KMS-11 (cell line): ENCODE data around the gene FCHSD2.

ENCODE experiments used
- H2AFZ ChIP-seq: fragments of 200-600 bp; sonication (generic); 2 replicates; pipeline ENCODE4 v1.6.1; 2016; ENCODE audit warnings: antibody characterized with exemption, mixed run types, low read depth
- H3K27ac ChIP-seq: fragments of 200-600 bp; sonication (generic); 2 replicates; pipeline ENCODE4 v1.6.1; 2016; ENCODE audit warnings: mild to moderate bottlenecking, mixed run types
- H3K27me3 ChIP-seq: fragments of 200-600 bp; sonication (generic); 2 replicates; pipeline ENCODE4 v1.6.1; 2017; ENCODE audit warnings: mild to moderate bottlenecking, low read depth, mixed run types, moderate library complexity; ENCODE audit not compliant: insufficient read depth
- H3K36me3 ChIP-seq: fragments of 200-600 bp; sonication (generic); 2 replicates; pipeline ENCODE4 v1.6.1; 2017; ENCODE audit warnings: mild to moderate bottlenecking, mixed run types; ENCODE audit not compliant: insufficient read depth
- H3K4me1 ChIP-seq: fragments of 200-600 bp; sonication (generic); 2 replicates; pipeline ENCODE4 v1.6.1; 2016; ENCODE audit warnings: mild to moderate bottlenecking, low read depth, mixed run types; ENCODE audit not compliant: poor library complexity, severe bottlenecking
- H3K4me2 ChIP-seq: fragments of 200-600 bp; sonication (generic); 2 replicates; pipeline ENCODE4 v1.7.0; 2016; ENCODE audit warnings: mild to moderate bottlenecking, mixed run types
- H3K4me3 ChIP-seq: fragments of 200-600 bp; sonication (generic); IDR thresholded peaks from 2 replicates; pipeline ENCODE4 v1.6.1; 2017; ENCODE audit warnings: low read depth, low read length, mixed read lengths; ENCODE audit not compliant: insufficient read depth
- H3K79me2 ChIP-seq: fragments of 200-600 bp; sonication (generic); 2 replicates; pipeline ENCODE4 v1.6.1; 2016; ENCODE audit warnings: low read depth, mixed run types; ENCODE audit not compliant: insufficient read depth
- H3K9ac ChIP-seq: fragments of 200-600 bp; sonication (generic); 2 replicates; pipeline ENCODE4 v1.6.1; 2016; ENCODE audit warnings: mild to moderate bottlenecking, mixed run types
- H4K20me1 ChIP-seq: fragments of 200-600 bp; sonication (generic); 2 replicates; pipeline ENCODE4 v1.6.1; 2016; ENCODE audit warnings: mild to moderate bottlenecking, mixed run types; ENCODE audit not compliant: insufficient read depth
- CTCF ChIP-seq: fragments of 200-600 bp; sonication (generic); conservative IDR thresholded peaks from 2 replicates; pipeline ENCODE4 v1.6.1; 2017; ENCODE audit warnings: low read depth, mild to moderate bottlenecking, antibody characterized with exemption, low read length, moderate library complexity, mixed read lengths

The FCHSD2 gene

GRCh38 chr11:73176145-73176873 is 34.2 kb upstream of the FCHSD2 start:
- Histone ChIP-seq H3K79me2 (no peaks in the 10 kb centered on the region), H3K4me3 (no peak overlapping the region), H3K27ac (no peak overlapping the region), H3K36me3 (no peaks in the 10 kb centered on the region), H3K27me3 (no peaks in the 10 kb centered on the region), H4K20me1 (no peaks in the 10 kb centered on the region), H3K4me2 (no peak overlapping the region), H3K4me1 (peaks cover 14% of the 10 kb centered on the region), H2AFZ (no peak overlapping the region), H3K9ac (no peak overlapping the region)
- TF ChIP-seq CTCF, result no peak

- Histone ChIP-seq H2AFZ (no peak overlapping the region), H3K9ac (no peak overlapping the region), H3K27me3 (no peaks in the 10 kb centered on the region), H3K27ac (no peak overlapping the region), H4K20me1 (no peaks in the 10 kb centered on the region), H3K4me1 (peaks cover 14% of the 10 kb centered on the region), H3K79me2 (no peaks in the 10 kb centered on the region), H3K4me2 (no peak overlapping the region), H3K36me3 (no peaks in the 10 kb centered on the region), H3K4me3 (no peak overlapping the region)
- no peak for TF ChIP-seq CTCF
These were observed 33.5 kb upstream of the FCHSD2 start for GRCh38 chr11:73175551-73176144.

- no peaks in the 10 kb centered on the region for H4K20me1 ChIP-seq
- H3K4me2 ChIP-seq, result no peak overlapping the region
- no peaks in the 10 kb centered on the region for H3K27me3 ChIP-seq
- H3K4me1 ChIP-seq, result peaks cover 14% of the 10 kb centered on the region
- no peak overlapping the region for H2AFZ ChIP-seq
- H3K27ac ChIP-seq, result no peak overlapping the region
- no peak overlapping the region for H3K9ac ChIP-seq
- H3K79me2 ChIP-seq, result no peaks in the 10 kb centered on the region
- no peak overlapping the region for H3K4me3 ChIP-seq
- no peak for TF ChIP-seq CTCF
- no peaks in the 10 kb centered on the region for H3K36me3 ChIP-seq
These were observed 32.3 kb upstream of the FCHSD2 start for GRCh38 chr11:73174495-73174791.

- Histone ChIP-seq H2AFZ (no peak overlapping the region), H3K79me2 (no peaks in the 10 kb centered on the region), H3K4me2 (no peak overlapping the region)
These were observed 31.8 kb upstream of the FCHSD2 start for GRCh38 chr11:73173755-73174494.

More at GRCh38 chr11:73173755-73174494, 31.8 kb upstream of the FCHSD2 start:
- H3K4me3 ChIP-seq, result no peak overlapping the region
- no peaks in the 10 kb centered on the region for H3K36me3 ChIP-seq
- no peaks in the 10 kb centered on the region for H3K27me3 ChIP-seq
- H3K4me1 ChIP-seq, result peaks cover 14% of the 10 kb centered on the region
- H3K27ac ChIP-seq, result no peak overlapping the region
- H3K9ac ChIP-seq, result no peak overlapping the region
- no peak for TF ChIP-seq CTCF
- no peaks in the 10 kb centered on the region for H4K20me1 ChIP-seq
